HG02870 (cell line): ENCODE data around the gene GBX1.

Source experiments
- ATAC-seq: cut with Tn5 transposase; IDR thresholded peaks from one replicate; pipeline ENCODE4 v1.9.1; 2021; ENCODE audit warnings: mild to moderate bottlenecking, moderate library complexity; ENCODE audit not compliant: unreplicated experiment

GBX1 gene

DNA sequence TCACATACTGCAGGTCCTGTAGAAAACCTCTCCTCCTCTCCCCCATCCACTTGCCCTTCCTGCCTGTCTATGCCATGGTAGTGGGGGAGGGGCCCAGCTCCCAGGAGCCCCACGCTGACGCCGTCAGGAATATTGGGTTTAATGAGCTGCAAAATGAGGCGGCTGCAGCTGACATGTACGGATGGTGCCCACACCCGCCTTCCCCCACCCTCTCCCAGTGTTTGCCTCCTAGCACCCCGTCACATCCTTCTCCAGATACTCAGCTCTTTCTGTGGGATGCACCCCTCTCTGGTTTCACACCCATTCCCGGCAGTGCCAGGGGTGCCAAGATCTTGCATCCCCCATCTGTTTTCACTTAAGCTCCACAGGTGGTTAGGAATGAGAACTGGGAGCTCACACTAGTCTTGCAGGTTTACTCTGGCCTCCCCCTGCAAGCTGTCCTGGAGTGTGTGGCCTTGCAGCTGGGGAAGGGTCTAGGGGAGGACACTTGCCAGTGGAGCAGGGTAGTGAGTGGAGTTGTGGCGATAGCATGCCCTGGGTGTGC, 26.1 kb downstream of the GBX1 start:
- no peak for ATAC-seq

GRCh38 chr7:151140826-151141225, 26.7 kb downstream of the GBX1 start:
- no peak for ATAC-seq

- ATAC-seq = no peak
Observed at GRCh38 chr7:151139791-151140190, 27.7 kb downstream of the GBX1 start.

DNA sequence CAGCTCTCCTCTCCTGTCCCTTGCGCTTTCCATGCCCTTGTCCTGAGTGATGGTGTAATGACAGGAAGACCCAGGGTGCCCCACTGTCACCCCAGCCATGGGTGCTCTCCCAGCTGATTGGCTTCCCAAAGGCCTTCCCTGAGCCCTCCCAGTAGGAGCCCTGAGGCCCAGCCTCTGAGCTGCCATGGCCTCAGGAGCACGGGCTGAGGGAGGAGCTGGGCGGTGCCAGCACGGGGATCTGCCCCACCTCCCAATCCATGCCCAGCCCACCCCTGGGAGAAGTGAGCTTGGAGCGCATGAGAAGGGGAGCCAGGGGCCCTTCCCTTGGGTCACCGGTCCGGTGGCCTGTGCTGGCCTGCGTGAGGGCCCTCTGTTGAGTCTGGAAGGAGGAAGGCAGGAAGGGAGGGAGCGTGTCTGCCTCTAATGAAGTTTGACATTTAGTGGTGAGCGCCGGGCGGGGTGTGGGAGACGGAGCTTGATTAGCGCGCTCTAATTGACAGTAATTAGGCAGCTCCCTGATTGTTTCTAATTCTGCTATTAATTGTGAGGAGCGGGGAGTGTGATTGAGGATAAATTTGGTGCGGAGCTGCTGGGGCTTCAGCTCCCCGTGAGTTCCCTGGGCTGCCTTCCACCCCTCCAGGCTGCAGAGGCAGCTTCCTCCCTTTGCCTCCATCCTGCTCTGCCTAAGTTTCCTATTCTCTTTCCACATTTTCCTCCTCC, 28.3 kb downstream of the GBX1 start:
- no peak for ATAC-seq

GRCh38 chr7:151138153-151138851, 29.2 kb downstream of the GBX1 start:
- no peak for ATAC-seq

DNA sequence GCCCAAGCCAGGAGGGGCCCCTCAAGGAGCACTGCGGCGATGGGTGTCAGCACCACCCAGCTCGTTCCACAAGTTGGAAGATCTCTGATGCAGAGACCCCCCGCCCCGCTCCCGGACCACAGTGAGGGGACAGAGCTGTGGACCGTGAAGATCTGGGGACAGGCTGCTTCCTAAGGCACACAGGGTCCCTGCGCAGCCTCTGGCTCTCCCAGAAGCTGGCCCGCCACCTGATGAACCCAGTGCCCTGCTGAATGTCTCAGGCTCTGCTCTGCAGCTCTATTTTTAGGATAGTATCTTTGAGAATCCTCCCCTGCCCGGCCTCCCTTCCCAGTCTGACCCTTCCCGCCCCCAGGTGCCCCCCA, 29.7 kb downstream of the GBX1 start:
- no peak for ATAC-seq

DNA sequence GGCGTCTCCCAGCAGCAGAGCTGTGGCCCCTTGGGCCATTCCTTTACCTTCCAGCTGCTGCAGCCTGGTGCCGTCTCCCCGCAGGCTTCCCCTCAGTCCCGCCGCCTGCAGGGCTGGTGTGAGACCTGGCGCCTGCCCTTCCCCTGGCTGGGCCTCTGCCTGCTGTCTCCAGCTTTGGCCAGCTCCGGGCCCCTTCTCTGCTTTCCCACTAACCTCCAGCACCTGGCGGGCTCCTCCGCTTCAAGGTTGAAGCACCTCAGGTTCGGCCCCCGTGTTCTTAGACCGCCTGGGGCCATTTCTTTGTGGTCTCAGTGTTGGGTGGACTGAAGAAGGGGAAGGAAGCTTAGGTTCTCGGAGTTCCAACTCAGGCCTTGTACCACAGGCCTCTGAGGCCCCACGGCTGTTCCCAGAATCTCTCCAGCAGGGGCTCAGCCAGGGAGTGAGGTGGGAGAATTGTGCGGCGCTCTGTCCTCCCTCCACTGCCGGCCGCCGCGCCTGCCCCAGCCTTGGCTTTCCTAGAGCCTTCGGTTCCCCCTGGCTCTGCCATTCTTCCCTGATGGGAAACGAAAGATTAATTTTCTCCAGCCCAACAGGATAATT, 30.3 kb downstream of the GBX1 start:
- ATAC-seq = no peak

GRCh38 chr7:151135866-151136843, 31.3 kb downstream of the GBX1 start:
- ATAC-seq = no peak

GRCh38 chr7:151135525-151135845, 32.0 kb downstream of the GBX1 start:
- no peak for ATAC-seq

GRCh38 chr7:151134743-151135524, 32.6 kb downstream of the GBX1 start:
- ATAC-seq = no peak

DNA sequence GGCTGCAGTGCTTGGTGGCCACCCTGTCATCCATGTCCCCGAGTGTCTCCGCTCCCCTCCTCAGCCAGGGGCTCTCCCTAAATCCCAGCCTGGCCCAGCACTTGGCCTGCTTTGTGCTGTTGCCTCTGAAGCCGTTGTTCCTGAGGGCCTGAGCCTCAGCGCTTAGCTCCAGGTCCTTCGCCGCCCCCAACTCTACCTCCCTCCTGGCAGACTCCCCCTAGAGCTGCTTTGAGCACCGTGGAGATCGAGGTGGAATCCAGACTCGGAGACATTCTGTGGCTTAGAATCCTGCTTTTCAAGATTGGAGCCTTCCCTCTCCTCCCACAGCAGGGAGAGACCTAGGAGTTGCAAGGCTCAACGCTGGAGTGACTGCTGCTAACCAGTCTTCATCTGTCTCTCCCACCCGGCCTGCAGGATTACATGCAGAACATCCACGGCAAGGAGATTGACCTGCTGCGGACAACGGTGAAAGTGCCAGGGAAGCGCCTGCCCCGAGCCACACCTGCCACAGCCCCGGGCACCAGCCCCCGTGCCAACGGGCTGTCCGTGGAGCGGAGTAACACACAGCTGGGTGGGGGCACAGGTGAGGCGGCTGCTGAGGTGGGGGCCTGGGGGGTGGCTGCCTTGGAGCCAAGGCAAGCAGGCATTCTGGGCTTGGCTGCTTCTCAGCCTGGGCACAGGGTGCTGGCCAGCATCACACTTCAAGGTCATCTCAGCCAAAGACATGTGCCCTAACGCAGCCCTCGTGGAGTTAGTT, 33.3 kb downstream of the GBX1 start:
- no peak for ATAC-seq

GRCh38 chr7:151133266-151133985, 34.1 kb downstream of the GBX1 start:
- ATAC-seq = no peak

DNA sequence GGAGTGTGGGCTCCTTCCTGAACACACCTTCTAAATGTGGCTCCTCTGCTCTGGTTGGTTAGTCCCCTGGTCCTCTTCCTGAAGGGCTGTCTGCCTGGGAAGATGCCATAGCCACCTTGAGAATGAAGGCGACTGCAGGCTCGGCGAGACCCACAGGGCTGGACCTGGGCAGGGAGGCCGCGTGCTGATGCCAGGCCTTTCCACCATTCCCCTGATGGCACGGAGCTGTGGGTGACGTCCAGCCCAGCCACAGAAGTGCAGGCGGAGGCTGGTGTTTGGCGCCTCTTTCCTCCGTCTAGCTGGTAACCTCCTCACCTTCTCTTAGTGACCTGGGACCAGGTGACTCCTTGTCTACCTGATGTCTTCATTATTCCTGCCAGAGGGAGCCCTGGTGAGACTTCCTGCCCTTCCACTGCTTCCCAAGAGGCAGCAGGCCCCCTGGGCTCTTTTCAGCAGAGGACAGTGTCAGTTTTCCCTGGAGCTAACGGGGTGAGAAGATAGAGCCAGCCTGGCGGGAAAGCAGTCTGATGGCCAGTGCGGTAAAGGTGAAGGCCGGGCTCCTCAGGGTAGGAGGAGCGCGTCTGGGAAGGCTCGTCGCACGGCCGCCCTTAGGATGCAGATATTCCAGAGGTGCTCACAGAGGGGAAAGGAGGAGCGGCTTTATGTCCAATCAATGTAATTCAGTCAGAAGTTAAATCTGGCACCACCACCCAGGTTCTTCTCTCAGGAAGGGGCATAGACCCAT, 34.9 kb downstream of the GBX1 start:
- ATAC-seq = no peak

GRCh38 chr7:151131592-151132293, 35.8 kb downstream of the GBX1 start:
- no peak for ATAC-seq

DNA sequence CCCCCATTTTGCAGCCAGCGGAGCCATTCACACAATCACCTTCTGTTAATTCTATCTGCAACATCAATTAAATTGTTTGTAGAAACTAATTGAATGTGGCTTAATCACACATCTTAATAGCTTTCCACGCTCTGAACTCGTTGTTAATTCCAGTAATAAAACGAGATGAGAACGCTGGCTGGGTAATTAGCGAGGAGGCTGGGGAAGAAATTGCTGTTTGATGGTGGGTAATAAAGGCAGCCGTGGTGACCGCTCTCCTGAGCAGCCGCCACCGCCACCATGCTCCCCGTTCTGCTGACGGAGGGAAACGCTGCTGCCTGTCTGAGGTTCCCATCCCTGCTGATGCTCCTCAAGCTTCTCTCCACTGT, 36.3 kb downstream of the GBX1 start:
- no peak for ATAC-seq

DNA sequence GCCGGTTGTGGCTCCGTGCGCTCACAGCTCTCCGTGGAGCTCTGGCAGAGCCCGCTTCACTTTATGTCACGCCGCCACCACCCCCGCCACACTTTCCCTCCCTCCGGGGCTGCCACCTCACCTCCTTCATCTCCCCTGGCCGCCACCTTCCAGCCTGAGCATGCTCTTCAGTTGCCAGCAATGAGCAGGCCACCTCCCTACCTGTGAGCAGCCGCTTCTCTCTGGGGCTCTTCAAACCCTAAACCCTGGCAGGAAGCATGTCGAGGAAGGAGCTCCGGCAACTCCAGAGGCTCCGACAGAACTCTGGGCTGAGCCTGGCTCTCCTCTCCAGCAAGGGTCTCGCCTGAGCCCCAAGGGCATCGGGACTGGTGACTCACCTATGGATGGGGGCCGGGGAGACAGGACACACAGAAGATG, 36.7 kb downstream of the GBX1 start:
- ATAC-seq = no peak

- no peak for ATAC-seq
Observed at GRCh38 chr7:151129960-151130591, 37.4 kb downstream of the GBX1 start.
